ENCODE data around the gene TCERG1L. TPM values are rescaled to one million over a fixed set of nuclear protein-coding genes. Genes with fewer than 3 reads are reported as not detected.
"Not testable (repeated sequence)": the region's sequence is repeated elsewhere in the genome, so short reads cannot be mapped to it uniquely, and the experiment has no call there.

Gene TCERG1L
- polyA plus RNA-seq, 1 donor from 2014 or later = 0.53 TPM

DNA sequence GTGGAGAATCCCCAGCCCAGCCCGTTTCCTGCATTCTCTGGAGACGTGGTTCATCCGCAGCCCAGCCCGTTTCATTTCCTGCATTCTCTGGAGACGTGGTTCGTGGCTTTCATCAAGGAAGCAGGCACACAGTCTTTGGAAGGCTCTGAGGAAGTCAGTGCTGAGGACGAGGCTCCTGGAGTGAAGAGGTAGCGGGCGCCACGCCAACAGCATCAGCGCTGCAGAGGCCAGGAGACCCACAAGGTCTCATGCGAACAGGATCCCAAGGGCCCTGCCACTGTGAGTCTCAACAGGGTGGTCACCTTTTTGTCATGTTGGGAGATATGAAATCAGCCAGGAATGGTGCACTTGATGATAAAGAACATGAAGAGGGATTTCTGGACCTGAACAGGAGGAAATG is 12.4 kb upstream of the TCERG1L start:
- no peak overlapping the region for H2AFZ ChIP-seq (ENCODE audit: low read depth, low read length)
- H3K27ac ChIP-seq (ENCODE audit: low read length) = no peak overlapping the region
- H4K20me1 ChIP-seq (ENCODE audit: insufficient read depth) = no peaks in the 10 kb centered on the region
- no peak for TF ChIP-seq TAF1 (IDR thresholded peaks at IDR 0.05; ENCODE audit: low read depth)
- TF ChIP-seq, protein P1, sequence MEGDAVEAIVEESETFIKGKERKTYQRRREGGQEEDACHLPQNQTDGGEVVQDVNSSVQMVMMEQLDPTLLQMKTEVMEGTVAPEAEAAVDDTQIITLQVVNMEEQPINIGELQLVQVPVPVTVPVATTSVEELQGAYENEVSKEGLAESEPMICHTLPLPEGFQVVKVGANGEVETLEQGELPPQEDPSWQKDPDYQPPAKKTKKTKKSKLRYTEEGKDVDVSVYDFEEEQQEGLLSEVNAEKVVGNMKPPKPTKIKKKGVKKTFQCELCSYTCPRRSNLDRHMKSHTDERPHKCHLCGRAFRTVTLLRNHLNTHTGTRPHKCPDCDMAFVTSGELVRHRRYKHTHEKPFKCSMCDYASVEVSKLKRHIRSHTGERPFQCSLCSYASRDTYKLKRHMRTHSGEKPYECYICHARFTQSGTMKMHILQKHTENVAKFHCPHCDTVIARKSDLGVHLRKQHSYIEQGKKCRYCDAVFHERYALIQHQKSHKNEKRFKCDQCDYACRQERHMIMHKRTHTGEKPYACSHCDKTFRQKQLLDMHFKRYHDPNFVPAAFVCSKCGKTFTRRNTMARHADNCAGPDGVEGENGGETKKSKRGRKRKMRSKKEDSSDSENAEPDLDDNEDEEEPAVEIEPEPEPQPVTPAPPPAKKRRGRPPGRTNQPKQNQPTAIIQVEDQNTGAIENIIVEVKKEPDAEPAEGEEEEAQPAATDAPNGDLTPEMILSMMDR (IDR thresholded peaks at IDR 0.05; ENCODE audit: poor library complexity, severe bottlenecking) = no peak
- no peak for TF ChIP-seq SMC3 (conservative IDR thresholded peaks at IDR 0.05; ENCODE audit: poor library complexity)
- no peak for TF ChIP-seq MXI1 (conservative IDR thresholded peaks at IDR 0.05; ENCODE audit: poor library complexity, severe bottlenecking)
- TF ChIP-seq EP300 (conservative IDR thresholded peaks at IDR 0.05; ENCODE audit: poor library complexity, severe bottlenecking) = no peak
- TF ChIP-seq EZH2 (IDR thresholded peaks at IDR 0.05; ENCODE audit: borderline replicate concordance, insufficient read depth, low read length, poor library complexity, severe bottlenecking) = no peak
- no peak for TF ChIP-seq RAD21 (conservative IDR thresholded peaks at IDR 0.05)
- TF ChIP-seq, protein P2, sequence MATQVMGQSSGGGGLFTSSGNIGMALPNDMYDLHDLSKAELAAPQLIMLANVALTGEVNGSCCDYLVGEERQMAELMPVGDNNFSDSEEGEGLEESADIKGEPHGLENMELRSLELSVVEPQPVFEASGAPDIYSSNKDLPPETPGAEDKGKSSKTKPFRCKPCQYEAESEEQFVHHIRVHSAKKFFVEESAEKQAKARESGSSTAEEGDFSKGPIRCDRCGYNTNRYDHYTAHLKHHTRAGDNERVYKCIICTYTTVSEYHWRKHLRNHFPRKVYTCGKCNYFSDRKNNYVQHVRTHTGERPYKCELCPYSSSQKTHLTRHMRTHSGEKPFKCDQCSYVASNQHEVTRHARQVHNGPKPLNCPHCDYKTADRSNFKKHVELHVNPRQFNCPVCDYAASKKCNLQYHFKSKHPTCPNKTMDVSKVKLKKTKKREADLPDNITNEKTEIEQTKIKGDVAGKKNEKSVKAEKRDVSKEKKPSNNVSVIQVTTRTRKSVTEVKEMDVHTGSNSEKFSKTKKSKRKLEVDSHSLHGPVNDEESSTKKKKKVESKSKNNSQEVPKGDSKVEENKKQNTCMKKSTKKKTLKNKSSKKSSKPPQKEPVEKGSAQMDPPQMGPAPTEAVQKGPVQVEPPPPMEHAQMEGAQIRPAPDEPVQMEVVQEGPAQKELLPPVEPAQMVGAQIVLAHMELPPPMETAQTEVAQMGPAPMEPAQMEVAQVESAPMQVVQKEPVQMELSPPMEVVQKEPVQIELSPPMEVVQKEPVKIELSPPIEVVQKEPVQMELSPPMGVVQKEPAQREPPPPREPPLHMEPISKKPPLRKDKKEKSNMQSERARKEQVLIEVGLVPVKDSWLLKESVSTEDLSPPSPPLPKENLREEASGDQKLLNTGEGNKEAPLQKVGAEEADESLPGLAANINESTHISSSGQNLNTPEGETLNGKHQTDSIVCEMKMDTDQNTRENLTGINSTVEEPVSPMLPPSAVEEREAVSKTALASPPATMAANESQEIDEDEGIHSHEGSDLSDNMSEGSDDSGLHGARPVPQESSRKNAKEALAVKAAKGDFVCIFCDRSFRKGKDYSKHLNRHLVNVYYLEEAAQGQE (IDR thresholded peaks at IDR 0.05; ENCODE audit: borderline replicate concordance) = no peak
- TF ChIP-seq POLR2AphosphoS5 (IDR thresholded peaks at IDR 0.05) = no peak
- H3K9me2 ChIP-seq (ENCODE audit: insufficient read depth, low read length) = no peaks in the 10 kb centered on the region
- H3K27me3 ChIP-seq (ENCODE audit: insufficient read depth, low read depth, low read length) = peaks cover 3% of the 10 kb centered on the region
- H3K4me2 ChIP-seq (ENCODE audit: low read length) = no peak overlapping the region
- H3K36me3 ChIP-seq (ENCODE audit: insufficient read depth, low read length) = no peaks in the 10 kb centered on the region
- no peaks in the 10 kb centered on the region for H3K9me3 ChIP-seq (ENCODE audit: low read length)
- no peak overlapping the region for H3K4me3 ChIP-seq (ENCODE audit: low read length)
- H3F3A ChIP-seq (ENCODE audit: insufficient read depth, low read length, poor library complexity, severe bottlenecking) = no peaks in the 10 kb centered on the region
- H3K9ac ChIP-seq (ENCODE audit: low read length) = no peak overlapping the region
- no peaks in the 10 kb centered on the region for H3K79me2 ChIP-seq (replicated peaks; ENCODE audit: insufficient read depth, low read length)

- H3K9me3 ChIP-seq (ENCODE audit: low read length) = no peaks in the 10 kb centered on the region
- no peaks in the 10 kb centered on the region for H3K36me3 ChIP-seq (ENCODE audit: insufficient read depth, low read length)
- no peaks in the 10 kb centered on the region for H3K79me2 ChIP-seq (replicated peaks; ENCODE audit: insufficient read depth, low read length)
- H3K9ac ChIP-seq (ENCODE audit: low read length) = no peak overlapping the region
- H2AFZ ChIP-seq (ENCODE audit: low read depth, low read length) = no peak overlapping the region
- no peak overlapping the region for H3K4me3 ChIP-seq (ENCODE audit: low read length)
- TF ChIP-seq RAD21 (conservative IDR thresholded peaks at IDR 0.05) (no peak), EP300 (conservative IDR thresholded peaks at IDR 0.05; ENCODE audit: poor library complexity, severe bottlenecking) (no peak)
- H3K4me2 ChIP-seq (ENCODE audit: low read length) = no peak overlapping the region
- no peaks in the 10 kb centered on the region for H3F3A ChIP-seq (ENCODE audit: insufficient read depth, low read length, poor library complexity, severe bottlenecking)
- H4K20me1 ChIP-seq (ENCODE audit: insufficient read depth) = no peaks in the 10 kb centered on the region
- H3K9me2 ChIP-seq (ENCODE audit: insufficient read depth, low read length) = no peaks in the 10 kb centered on the region
- peaks cover 3% of the 10 kb centered on the region for H3K27me3 ChIP-seq (ENCODE audit: insufficient read depth, low read depth, low read length)
- no peak overlapping the region for H3K27ac ChIP-seq (ENCODE audit: low read length)
Observed at GRCh38 chr10:131323025-131323424, 11.5 kb upstream of the TCERG1L start.

DNA sequence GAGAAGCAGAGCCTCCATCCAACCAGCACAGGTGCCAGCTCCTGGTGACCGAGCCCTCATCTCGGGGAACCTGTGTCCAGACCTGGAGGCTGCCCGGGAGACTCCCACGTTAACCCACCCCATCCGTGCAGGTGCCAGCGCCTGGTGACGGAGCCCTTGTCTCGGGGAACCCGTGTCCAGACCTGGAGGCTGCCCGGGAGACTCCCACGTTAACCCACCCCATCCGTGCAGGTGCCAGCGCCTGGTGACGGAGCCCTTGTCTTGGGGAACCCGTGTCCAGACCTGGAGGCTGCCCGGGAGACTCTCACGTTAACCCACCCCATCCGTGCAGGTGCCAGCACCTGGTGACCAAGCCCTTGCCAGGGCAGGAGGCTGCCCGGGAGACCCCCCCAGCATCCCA is 11.1 kb upstream of the TCERG1L start:
- not testable (repeated sequence) for H3K79me2 ChIP-seq (replicated peaks; ENCODE audit: insufficient read depth, low read length); H3F3A ChIP-seq (ENCODE audit: insufficient read depth, low read length, poor library complexity, severe bottlenecking); H2AFZ ChIP-seq (ENCODE audit: low read depth, low read length); H3K9me3 ChIP-seq (ENCODE audit: low read length); H3K27me3 ChIP-seq (ENCODE audit: insufficient read depth, low read depth, low read length); H3K9ac ChIP-seq (ENCODE audit: low read length); H3K27ac ChIP-seq (ENCODE audit: low read length); H4K20me1 ChIP-seq (ENCODE audit: insufficient read depth); H3K9me2 ChIP-seq (ENCODE audit: insufficient read depth, low read length); H3K4me3 ChIP-seq (ENCODE audit: low read length); H3K4me2 ChIP-seq (ENCODE audit: low read length); H3K36me3 ChIP-seq (ENCODE audit: insufficient read depth, low read length)
